GM12872 (cell line): ENCODE results near the gene NFKBIE.
A peak's percentile ranks its signal among the peaks of the same experiment; 100 is the strongest.

ENCODE experiments used
- TF ChIP-seq, protein P1 (sequence below): IDR thresholded peaks from 3 replicates; pipeline ENCODE4 v1.5.1; 2011; ENCODE audit warnings: low read depth, mild to moderate bottlenecking, low read length, moderate library complexity; ENCODE audit not compliant: insufficient read depth

The NFKBIE gene

GRCh38 chr6:44307217-44307616 lies 41.9 kb upstream of the NFKBIE start:
- TF ChIP-seq, protein P1, sequence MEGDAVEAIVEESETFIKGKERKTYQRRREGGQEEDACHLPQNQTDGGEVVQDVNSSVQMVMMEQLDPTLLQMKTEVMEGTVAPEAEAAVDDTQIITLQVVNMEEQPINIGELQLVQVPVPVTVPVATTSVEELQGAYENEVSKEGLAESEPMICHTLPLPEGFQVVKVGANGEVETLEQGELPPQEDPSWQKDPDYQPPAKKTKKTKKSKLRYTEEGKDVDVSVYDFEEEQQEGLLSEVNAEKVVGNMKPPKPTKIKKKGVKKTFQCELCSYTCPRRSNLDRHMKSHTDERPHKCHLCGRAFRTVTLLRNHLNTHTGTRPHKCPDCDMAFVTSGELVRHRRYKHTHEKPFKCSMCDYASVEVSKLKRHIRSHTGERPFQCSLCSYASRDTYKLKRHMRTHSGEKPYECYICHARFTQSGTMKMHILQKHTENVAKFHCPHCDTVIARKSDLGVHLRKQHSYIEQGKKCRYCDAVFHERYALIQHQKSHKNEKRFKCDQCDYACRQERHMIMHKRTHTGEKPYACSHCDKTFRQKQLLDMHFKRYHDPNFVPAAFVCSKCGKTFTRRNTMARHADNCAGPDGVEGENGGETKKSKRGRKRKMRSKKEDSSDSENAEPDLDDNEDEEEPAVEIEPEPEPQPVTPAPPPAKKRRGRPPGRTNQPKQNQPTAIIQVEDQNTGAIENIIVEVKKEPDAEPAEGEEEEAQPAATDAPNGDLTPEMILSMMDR = no peak

GRCh38 chr6:44306710-44307109 lies 41.4 kb upstream of the NFKBIE start:
- TF ChIP-seq, protein P1 = no peak

DNA sequence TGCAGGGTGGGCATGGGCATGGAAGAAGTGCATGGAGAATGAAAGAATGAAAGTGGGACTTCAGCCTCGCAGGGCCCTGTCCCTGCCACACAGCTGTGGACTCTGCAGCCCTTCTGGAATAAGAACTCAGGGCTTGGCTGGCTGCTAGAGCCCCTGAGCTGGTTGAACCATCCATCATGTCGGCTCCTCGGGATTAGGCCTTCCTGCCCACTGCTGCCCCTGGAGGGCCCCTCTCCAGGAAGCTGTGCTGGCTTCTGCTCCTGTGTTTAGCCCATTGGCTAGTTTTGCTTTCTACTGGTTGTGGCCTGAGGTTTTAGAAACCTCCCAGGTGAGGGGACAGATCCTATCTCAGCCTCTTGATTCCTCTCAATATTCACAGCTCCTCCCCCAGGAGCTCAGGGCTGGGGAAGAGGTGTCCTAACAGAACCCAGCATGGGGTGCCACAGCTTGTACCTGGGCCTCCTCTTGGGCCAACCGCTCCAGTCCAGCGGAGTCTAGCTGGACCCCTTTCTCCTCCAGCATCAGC lies 39.9 kb upstream of the NFKBIE start:
- TF ChIP-seq, protein P1 = no peak

GRCh38 chr6:44304282-44305199 lies 39.2 kb upstream of the NFKBIE start:
- TF ChIP-seq, protein P1 = peak; percentile 92

DNA sequence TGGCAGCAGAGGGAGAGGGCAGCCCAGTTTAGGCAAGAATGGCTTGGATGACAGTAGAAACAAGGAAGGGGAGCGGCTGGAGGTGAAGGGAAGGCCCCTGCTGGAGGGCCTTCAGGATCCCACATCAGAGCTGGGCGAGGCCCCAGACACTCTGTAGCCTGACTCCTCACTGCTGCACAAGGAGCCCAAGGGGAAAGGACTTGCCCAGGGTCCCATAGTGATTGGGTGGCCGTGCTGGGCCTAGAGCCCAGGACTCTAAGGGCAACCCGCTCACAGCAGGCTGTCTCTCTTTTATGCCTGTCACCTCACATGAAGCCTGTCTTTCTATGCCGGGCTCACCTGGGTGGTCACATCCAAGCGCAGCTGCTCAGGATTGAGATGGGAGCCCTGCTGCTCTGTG lies 38.5 kb upstream of the NFKBIE start:
- TF ChIP-seq, protein P1 = no peak

DNA sequence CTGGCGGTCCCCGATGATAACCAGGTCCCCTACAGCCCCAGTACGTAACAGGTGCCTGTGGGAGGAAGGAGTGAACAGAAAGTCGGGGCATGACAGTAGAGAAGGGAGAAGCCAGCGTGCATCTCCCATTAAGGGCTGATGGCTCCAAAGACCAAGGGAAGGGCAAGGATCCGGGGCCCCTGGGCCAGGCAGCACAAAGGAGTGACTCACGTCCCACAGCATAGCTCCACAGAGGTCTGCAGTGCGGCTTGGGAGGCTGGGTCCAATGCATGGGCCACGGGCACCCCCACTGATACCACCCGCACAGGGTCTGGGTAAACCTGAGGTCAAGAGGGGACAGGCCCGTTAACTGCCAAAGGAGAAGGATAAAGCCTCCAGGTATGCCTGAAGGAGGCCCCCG lies 37.5 kb upstream of the NFKBIE start:
- TF ChIP-seq, protein P1 = no peak

- TF ChIP-seq, protein P1 = no peak
Observed at GRCh38 chr6:44301782-44302564, 36.6 kb upstream of the NFKBIE start.
